ENCODE results near the gene USP53. TPM values are rescaled to one million over a fixed set of nuclear protein-coding genes. Genes with fewer than 3 reads are reported as not detected.

Gene USP53
- total and polyA plus RNA-seq, 2 donors from 2014 or later: 8.4 to 59.9 TPM

GRCh38 chr4:119289313-119289712 lies 76.8 kb downstream of the USP53 start:
- no peak overlapping the region for H3K9ac ChIP-seq (ENCODE audit: low read length in 3 of 3)
- DNase-seq (no peak), FAIRE-seq (no peak)
- H3K4me3 ChIP-seq (ENCODE audit: low read length in 3 of 3): no peak overlapping the region
- TF ChIP-seq CTCF (IDR thresholded peaks at IDR 0.05; ENCODE audit: borderline replicate concordance, extremely low read depth, insufficient read depth): no peak
- no peaks in the 10 kb centered on the region for H3K9me3 ChIP-seq (ENCODE audit: control insufficient read depth in 2 of 3, insufficient read depth in 1 of 3, low read length in 3 of 3)
- peaks cover 0 to 2% (median 0%) of the 10 kb centered on the region in 3 donors for H3K4me1 ChIP-seq (ENCODE audit: control insufficient read depth in 2 of 3, insufficient read depth in 2 of 3, low read depth in 1 of 3, low read length in 3 of 3)
- no peak overlapping the region for H3K27ac ChIP-seq (ENCODE audit: low read depth in 2 of 2, low read length in 2 of 2)
- intact Hi-C loops (cut with DNase I): loop anchor here (10.0 kb wide), 1 partner anchor 305 kb away; no protein-coding TSS in a partner anchor
- no peaks in the 10 kb centered on the region for H3K27me3 ChIP-seq (ENCODE audit: control insufficient read depth, insufficient read depth, low read length)
- peaks cover 4 to 13% (median 8%) of the 10 kb centered on the region in 3 donors for H3K36me3 ChIP-seq (ENCODE audit: control insufficient read depth in 2 of 3, insufficient read depth in 3 of 3, low read length in 3 of 3)

GRCh38 chr4:119290598-119290997 lies 78.1 kb downstream of the USP53 start:
- no peak for DNase-seq
- no peak for TF ChIP-seq CTCF (IDR thresholded peaks at IDR 0.05; ENCODE audit: borderline replicate concordance, extremely low read depth, insufficient read depth)
- no peaks in the 10 kb centered on the region for H3K9me3 ChIP-seq (ENCODE audit: control insufficient read depth in 2 of 3, insufficient read depth in 1 of 3, low read length in 3 of 3)
- no peak overlapping the region for H3K27ac ChIP-seq (ENCODE audit: low read depth in 2 of 2, low read length in 2 of 2)
- H3K27me3 ChIP-seq (ENCODE audit: control insufficient read depth, insufficient read depth, low read length): no peaks in the 10 kb centered on the region
- intact Hi-C loops (cut with DNase I): no loop called here
- no peak overlapping the region for H3K4me3 ChIP-seq (ENCODE audit: low read length in 3 of 3)
- peaks cover 4 to 13% (median 8%) of the 10 kb centered on the region in 3 donors for H3K36me3 ChIP-seq (ENCODE audit: control insufficient read depth in 2 of 3, insufficient read depth in 3 of 3, low read length in 3 of 3)
- FAIRE-seq: no peak
- H3K4me1 ChIP-seq (ENCODE audit: control insufficient read depth in 2 of 3, insufficient read depth in 2 of 3, low read depth in 1 of 3, low read length in 3 of 3): no peaks in the 10 kb centered on the region
- no peak overlapping the region for H3K9ac ChIP-seq (ENCODE audit: low read length in 3 of 3)

GRCh38 chr4:119296356-119296755 lies 83.8 kb downstream of the USP53 start:
- peaks cover 4 to 13% (median 10%) of the 10 kb centered on the region in 3 donors for H3K36me3 ChIP-seq (ENCODE audit: control insufficient read depth in 2 of 3, insufficient read depth in 3 of 3, low read length in 3 of 3)
- H3K27ac ChIP-seq (ENCODE audit: low read depth in 2 of 2, low read length in 2 of 2): no peak overlapping the region
- intact Hi-C loops (cut with DNase I): no loop called here
- FAIRE-seq (no peak), DNase-seq (no peak)
- no peak overlapping the region for H3K9ac ChIP-seq (ENCODE audit: low read length in 3 of 3)
- no peaks in the 10 kb centered on the region for H3K27me3 ChIP-seq (ENCODE audit: control insufficient read depth, insufficient read depth, low read length)
- H3K4me1 ChIP-seq (ENCODE audit: control insufficient read depth in 2 of 3, insufficient read depth in 2 of 3, low read depth in 1 of 3, low read length in 3 of 3): peaks cover 0 to 10% (median 6%) of the 10 kb centered on the region in 3 donors
- H3K9me3 ChIP-seq (ENCODE audit: control insufficient read depth in 2 of 3, insufficient read depth in 1 of 3, low read length in 3 of 3): no peaks in the 10 kb centered on the region
- TF ChIP-seq CTCF (IDR thresholded peaks at IDR 0.05; ENCODE audit: borderline replicate concordance, extremely low read depth, insufficient read depth): no peak
- no peak overlapping the region for H3K4me3 ChIP-seq (ENCODE audit: low read length in 3 of 3)

- no peaks in the 10 kb centered on the region for H3K9me3 ChIP-seq (ENCODE audit: control insufficient read depth in 2 of 3, insufficient read depth in 1 of 3, low read length in 3 of 3)
- DNase-seq (no peak), FAIRE-seq (no peak)
- H3K27ac ChIP-seq (ENCODE audit: low read depth in 2 of 2, low read length in 2 of 2): no peak overlapping the region
- peaks cover under 1 to 6% (median 5%) of the 10 kb centered on the region in 3 donors for H3K36me3 ChIP-seq (ENCODE audit: control insufficient read depth in 2 of 3, insufficient read depth in 3 of 3, low read length in 3 of 3)
- no peak overlapping the region for H3K4me3 ChIP-seq (ENCODE audit: low read length in 3 of 3)
- H3K9ac ChIP-seq (ENCODE audit: low read length in 3 of 3): no peak overlapping the region
- intact Hi-C loops (cut with DNase I): no loop called here
- peaks cover 0 to 10% (median 6%) of the 10 kb centered on the region in 3 donors for H3K4me1 ChIP-seq (ENCODE audit: control insufficient read depth in 2 of 3, insufficient read depth in 2 of 3, low read depth in 1 of 3, low read length in 3 of 3)
- H3K27me3 ChIP-seq (ENCODE audit: control insufficient read depth, insufficient read depth, low read length): no peaks in the 10 kb centered on the region
- TF ChIP-seq CTCF (IDR thresholded peaks at IDR 0.05; ENCODE audit: borderline replicate concordance, extremely low read depth, insufficient read depth): no peak
Measured at GRCh38 chr4:119297795-119298194, 85.3 kb downstream of the USP53 start.

All from kidney (tissue), 14 donors.